AG10803 (cell line): ENCODE results near the gene ZSWIM3.

Experiments
- DNase-seq: peaks from one replicate; pipeline ENCODE4 v3.0.0; 2010; ENCODE audit warnings: low read depth
- H3K4me3 ChIP-seq: 2 replicates; pipeline ENCODE4 v1.5.1; 2011; ENCODE audit warnings: mild to moderate bottlenecking, low read length, control low read depth
- CTCF ChIP-seq: conservative IDR thresholded peaks from 2 replicates; pipeline ENCODE4 v1.5.1; 2011; ENCODE audit warnings: mild to moderate bottlenecking, low read length, control low read depth, inconsistent platforms

Gene ZSWIM3

GRCh38 chr20:45841407-45842129 is 15.8 kb upstream of the ZSWIM3 start:
- TF ChIP-seq CTCF, result no peak
- no peak for DNase-seq
- no peak overlapping the region for H3K4me3 ChIP-seq

GRCh38 chr20:45842169-45842812 is 15.1 kb upstream of the ZSWIM3 start:
- TF ChIP-seq CTCF, result no peak; the same call in 1 of the 2 replicates
- DNase-seq, result peak; percentile 83
- H3K4me3 ChIP-seq, result no peak overlapping the region

- H3K4me3 ChIP-seq, result no peak overlapping the region
- no peak for TF ChIP-seq CTCF
- no peak for DNase-seq
Observed at GRCh38 chr20:45843506-45843905, 13.9 kb upstream of the ZSWIM3 start.

- no peak overlapping the region for H3K4me3 ChIP-seq
- no peak for DNase-seq
- TF ChIP-seq CTCF, result no peak
Observed at GRCh38 chr20:45845452-45845851, 12.0 kb upstream of the ZSWIM3 start.

GRCh38 chr20:45848421-45848820 is 9.0 kb upstream of the ZSWIM3 start:
- no peak for TF ChIP-seq CTCF
- H3K4me3 ChIP-seq, result no peak overlapping the region
- no peak for DNase-seq

GRCh38 chr20:45848969-45849582 is 8.3 kb upstream of the ZSWIM3 start:
- no peak overlapping the region for H3K4me3 ChIP-seq
- DNase-seq, result no peak
- TF ChIP-seq CTCF, result no peak

GRCh38 chr20:45850238-45850637 is 7.2 kb upstream of the ZSWIM3 start:
- no peak overlapping the region for H3K4me3 ChIP-seq
- no peak for TF ChIP-seq CTCF
- no peak for DNase-seq
